HCT116 (cell line): ENCODE data around the gene SLC19A1. TPM values are rescaled to one million over a fixed set of nuclear protein-coding genes. Genes with fewer than 3 reads are reported as not detected.

Source experiments
- ATAC-seq: fragments of 200-7000 bp; cut with Tn5 transposase; 2 replicates; pipeline ENCODE4 v1.9.1; 2020; ENCODE audit warnings: mild to moderate bottlenecking, moderate library complexity
- BruUV-seq: library from RNA; stranded (reverse); fragments of 400-500 nt; replicated peaks from 2 replicates; lab custom pipeline; 2021; lab: Mats Ljungman, UMichigan
- CTCF ChIA-PET: fragments of 300-600 bp; sonication (Branson Sonifier 250); formaldehyde crosslinking; loops from one replicate; lab custom pipeline; 2021; ENCODE audit warnings: antibody characterized with exemption; lab: Charles Lee
- POLR2A ChIA-PET: fragments of 300-600, 350-600 bp; sonication (Branson Sonifier 250); formaldehyde crosslinking; loops from one replicate; lab custom pipeline; 2021; ENCODE audit warnings: antibody characterized with exemption; lab: Charles Lee
- RAD21 ChIA-PET, 2 experiments: fragments of 300-600 bp; sonication (Branson Sonifier 250); formaldehyde crosslinking; loops; one replicate each; lab custom pipeline; 2023; ENCODE audit warnings: low total read pairs in 2 of 2; ENCODE audit not compliant: uncharacterized antibody in 2 of 2, unreplicated experiment in 2 of 2, low non-redundant PET in 1 of 2; lab: Charles Lee
- DNase-seq: peaks from one replicate; pipeline ENCODE4 v3.0.0-alpha.2; 2010; ENCODE audit warnings: low read depth, low spot score
- H2AFZ ChIP-seq: fragments of 200-600 bp; shearing (Covaris generic), sonication (generic); 2 replicates; pipeline ENCODE4 v1.6.1; 2017; ENCODE audit warnings: low read depth, mixed run types, mixed read lengths, antibody characterized with exemption, low read length; ENCODE audit not compliant: poor library complexity, severe bottlenecking
- H3K27ac ChIP-seq: 2 replicates; pipeline ENCODE4 v1.5.1; 2012; ENCODE audit warnings: low read depth, low read length
- H3K27me3 ChIP-seq: fragments of 200-600 bp; sonication (generic); 2 replicates; pipeline ENCODE4 v1.6.1; 2016; ENCODE audit warnings: mixed run types, low read length, mixed read lengths; ENCODE audit not compliant: insufficient read depth
- H3K36me3 ChIP-seq, 2 experiments: fragments of 200-500 bp in 1 of 2; fragments of 200-600 bp in 1 of 2; sonication (Bioruptor generic) in 1 of 2; sonication (generic) in 1 of 2; 2 replicates each; pipeline versions ENCODE4 v1.5.1 to v1.6.1; 2014 to 2016; ENCODE audit warnings: low read length in 2 of 2, inconsistent platforms in 1 of 2, mixed read lengths in 1 of 2, mixed run types in 1 of 2; ENCODE audit not compliant: insufficient read depth in 2 of 2, control insufficient read depth in 1 of 2
- H3K4me1 ChIP-seq, 2 experiments: fragments of 200-600 bp in 1 of 2; sonication (generic) in 1 of 2; 2 replicates each; pipeline versions ENCODE4 v1.5.1 to v1.6.1; 2012 to 2017; ENCODE audit warnings: low read length in 2 of 2, inconsistent platforms in 1 of 2, mild to moderate bottlenecking in 1 of 2, mixed read lengths in 1 of 2, mixed run types in 1 of 2, moderate library complexity in 1 of 2; ENCODE audit not compliant: insufficient read depth in 2 of 2, control insufficient read depth in 1 of 2
- H3K4me2 ChIP-seq: fragments of 200-600 bp; sonication (generic); 2 replicates; pipeline ENCODE4 v1.6.1; 2017; ENCODE audit warnings: mixed run types, low read length, mixed read lengths
- H3K4me3 ChIP-seq, 2 experiments: fragments of 200-600 bp in 1 of 2; sonication (generic) in 1 of 2; replicated peaks in 1 of 2; 2 replicates each; pipeline ENCODE4 v1.5.1; 2011 to 2016; ENCODE audit warnings: low read length in 2 of 2, control low read depth in 1 of 2, low read depth in 1 of 2, mild to moderate bottlenecking in 1 of 2, mixed read lengths in 1 of 2, mixed run types in 1 of 2
- H3K79me2 ChIP-seq: fragments of 200-600 bp; sonication (generic); 2 replicates; pipeline ENCODE4 v1.6.1; 2017; ENCODE audit warnings: mild to moderate bottlenecking, mixed run types, low read length, moderate library complexity, mixed read lengths; ENCODE audit not compliant: insufficient read depth
- H3K9ac ChIP-seq: fragments of 200-600 bp; sonication (generic); 2 replicates; pipeline ENCODE4 v1.6.1; 2016; ENCODE audit warnings: low read length, mixed read lengths
- H3K9me2 ChIP-seq: fragments of 200-600 bp; sonication (generic), shearing (Covaris generic); 2 replicates; pipeline ENCODE4 v1.6.1; 2017; ENCODE audit warnings: mixed run types, mild to moderate bottlenecking, moderate library complexity; ENCODE audit not compliant: insufficient read depth
- H3K9me3 ChIP-seq, 2 experiments: fragments of 200-500 bp in 1 of 2; fragments of 200-600 bp in 1 of 2; sonication (Bioruptor generic) in 1 of 2; sonication (generic) in 1 of 2; 2 replicates each; pipeline ENCODE4 v1.6.1; 2014 to 2017; ENCODE audit warnings: low read length in 2 of 2, mixed read lengths in 2 of 2, inconsistent platforms in 1 of 2, low read depth in 1 of 2, mild to moderate bottlenecking in 1 of 2, mixed run types in 1 of 2, moderate library complexity in 1 of 2; ENCODE audit not compliant: control insufficient read depth in 1 of 2, insufficient read depth in 1 of 2
- H4K20me1 ChIP-seq: fragments of 200-600 bp; sonication (generic), shearing (Covaris generic); 2 replicates; pipeline ENCODE4 v1.6.1; 2017; ENCODE audit warnings: mixed run types, mild to moderate bottlenecking, moderate library complexity; ENCODE audit not compliant: insufficient read depth
- ATF3 ChIP-seq: IDR thresholded peaks from 2 replicates; pipeline ENCODE4 v1.6.1; 2012
- CEBPB ChIP-seq: IDR thresholded peaks from 2 replicates; pipeline ENCODE4 v1.6.1; 2012; ENCODE audit warnings: low read depth
- EGR1 ChIP-seq: IDR thresholded peaks from 2 replicates; pipeline ENCODE4 v1.6.1; 2012; ENCODE audit warnings: low read depth
- ELF1 ChIP-seq: IDR thresholded peaks from 2 replicates; pipeline ENCODE4 v1.6.1; 2012; ENCODE audit warnings: low read depth, borderline replicate concordance
- EZH2 ChIP-seq: fragments of 200-600 bp; sonication (generic); IDR thresholded peaks from 2 replicates; pipeline ENCODE4 v1.6.1; 2017; ENCODE audit warnings: antibody characterized with exemption, mixed run types
- EZH2phosphoT487 ChIP-seq: fragments of 200-600 bp; IDR thresholded peaks from 2 replicates; pipeline ENCODE4 v1.6.1; 2018; ENCODE audit warnings: antibody characterized with exemption, borderline replicate concordance
- JUND ChIP-seq: IDR thresholded peaks from 2 replicates; pipeline ENCODE4 v1.6.1; 2012
- POLR2A ChIP-seq: IDR thresholded peaks from 2 replicates; pipeline ENCODE4 v1.7.0; 2011; ENCODE audit warnings: borderline replicate concordance; ENCODE audit not compliant: insufficient read depth, insufficient read length; ENCODE audit errors: extremely low read depth
- POLR2AphosphoS5 ChIP-seq: IDR thresholded peaks from 2 replicates; pipeline ENCODE4 v1.6.1; 2011; ENCODE audit warnings: mild to moderate bottlenecking, low read depth, low read length, moderate library complexity
- RAD21 ChIP-seq: IDR thresholded peaks from 2 replicates; pipeline ENCODE4 v1.6.1; 2012; ENCODE audit warnings: low read depth, mild to moderate bottlenecking
- SIN3A ChIP-seq: IDR thresholded peaks from 2 replicates; pipeline ENCODE4 v1.6.1; 2012; ENCODE audit warnings: low read depth
- SRF ChIP-seq: IDR thresholded peaks from 2 replicates; pipeline ENCODE4 v1.6.1; 2012; ENCODE audit warnings: low read depth
- TCF7L2 ChIP-seq: IDR thresholded peaks from 2 replicates; pipeline ENCODE4 v1.7.0; 2011; ENCODE audit warnings: borderline replicate concordance, inconsistent platforms; ENCODE audit not compliant: insufficient read depth, insufficient read length; ENCODE audit errors: extremely low read depth
- YY1 ChIP-seq: IDR thresholded peaks from 2 replicates; pipeline ENCODE4 v1.6.1; 2011; ENCODE audit warnings: low read length, low read depth, moderate library complexity, mild to moderate bottlenecking; ENCODE audit not compliant: insufficient replicate concordance; ENCODE audit errors: extremely low read depth
- intact Hi-C: fragments of 100-400 bp; cut with micrococcal nuclease; formaldehyde crosslinking; loops from 2 replicates; pipeline ENCODE4 v1.10.0; 2022
- total RNA-seq: library from RNA; stranded (reverse); gene quantifications from one replicate; pipeline ENCODE4 v1.2.1, GENCODE V29; 2021; ENCODE audit not compliant: unreplicated experiment
- TF ChIP-seq, protein P1 (sequence below): IDR thresholded peaks from 2 replicates; pipeline ENCODE4 v1.6.1; 2012; ENCODE audit warnings: low read depth
- TF ChIP-seq, protein P2 (sequence below), 3 experiments: fragments of 200-600 bp in 1 of 3; sonication (generic) in 1 of 3; IDR thresholded peaks in 2 of 3; conservative IDR thresholded peaks in 1 of 3; 2 replicates each; pipeline ENCODE4 v1.5.1; 2012 to 2017; ENCODE audit warnings: low read depth in 2 of 3, low read length in 2 of 3, antibody characterized with exemption in 1 of 3, borderline replicate concordance in 1 of 3, control low read depth in 1 of 3, mild to moderate bottlenecking in 1 of 3, mixed read lengths in 1 of 3, mixed run types in 1 of 3, moderate library complexity in 1 of 3; ENCODE audit not compliant: insufficient read depth in 1 of 3

SLC19A1 gene
- total RNA-seq, 1 experiment from 2014 or later = 50.2 TPM

DNA sequence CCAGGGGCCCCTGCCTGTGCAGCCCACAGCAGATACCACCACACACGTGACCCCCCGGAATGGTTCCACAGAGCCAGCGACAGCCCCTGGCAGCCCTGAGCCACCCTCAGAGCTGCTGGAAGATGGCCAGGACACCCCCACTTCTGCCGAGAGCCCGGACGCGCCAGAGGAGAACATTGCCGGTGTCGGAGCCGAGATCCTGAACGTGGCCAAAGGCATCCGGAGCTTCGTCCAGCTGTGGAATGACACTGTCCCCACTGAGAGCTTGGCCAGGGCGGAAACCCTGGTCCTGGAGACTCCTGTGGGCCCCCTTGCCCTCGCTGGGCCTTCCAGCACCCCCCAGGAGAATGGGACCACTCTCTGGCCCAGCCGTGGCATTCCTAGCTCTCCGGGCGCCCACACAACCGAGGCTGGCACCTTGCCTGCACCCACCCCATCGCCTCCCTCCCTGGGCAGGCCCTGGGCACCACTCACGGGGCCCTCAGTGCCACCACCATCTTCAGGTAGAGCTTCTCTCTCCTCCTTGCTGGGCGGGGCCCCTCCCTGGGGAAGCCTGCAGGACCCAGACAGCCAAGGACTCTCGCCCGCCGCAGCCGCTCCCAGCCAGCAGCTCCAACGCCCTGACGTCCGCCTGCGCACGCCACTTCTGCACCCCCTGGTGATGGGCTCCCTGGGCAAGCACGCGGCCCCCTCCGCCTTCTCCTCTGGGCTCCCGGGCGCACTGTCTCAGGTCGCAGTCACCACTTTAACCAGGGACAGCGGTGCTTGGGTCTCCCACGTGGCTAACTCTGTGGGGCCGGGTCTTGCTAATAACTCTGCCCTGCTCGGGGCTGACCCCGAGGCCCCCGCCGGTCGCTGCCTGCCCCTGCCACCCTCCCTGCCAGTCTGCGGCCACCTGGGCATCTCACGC, 86.3 kb downstream of the SLC19A1 start:
- ChIA-PET POLR2A (no interaction called here), CTCF (no interaction called here), RAD21 (no interaction called here)
- peaks cover 11% of the 10 kb centered on the region; the same call in 1 of the 2 replicates for H3K79me2 ChIP-seq
- H3K27me3 ChIP-seq = no peaks in the 10 kb centered on the region
- H3K36me3 ChIP-seq = no peaks in the 10 kb centered on the region
- peaks cover 0 to 11% of the 10 kb centered on the region in 2 experiments; a peak in 1 of 4 replicates for H3K9me3 ChIP-seq
- no peaks in the 10 kb centered on the region for H3K9me2 ChIP-seq
- no peak overlapping the region for H3K4me2 ChIP-seq
- DNase-seq = no peak
- no peak for ATAC-seq
- H3K9ac ChIP-seq = no peak overlapping the region
- TF ChIP-seq SRF = no peak
- TF ChIP-seq, protein P1, sequence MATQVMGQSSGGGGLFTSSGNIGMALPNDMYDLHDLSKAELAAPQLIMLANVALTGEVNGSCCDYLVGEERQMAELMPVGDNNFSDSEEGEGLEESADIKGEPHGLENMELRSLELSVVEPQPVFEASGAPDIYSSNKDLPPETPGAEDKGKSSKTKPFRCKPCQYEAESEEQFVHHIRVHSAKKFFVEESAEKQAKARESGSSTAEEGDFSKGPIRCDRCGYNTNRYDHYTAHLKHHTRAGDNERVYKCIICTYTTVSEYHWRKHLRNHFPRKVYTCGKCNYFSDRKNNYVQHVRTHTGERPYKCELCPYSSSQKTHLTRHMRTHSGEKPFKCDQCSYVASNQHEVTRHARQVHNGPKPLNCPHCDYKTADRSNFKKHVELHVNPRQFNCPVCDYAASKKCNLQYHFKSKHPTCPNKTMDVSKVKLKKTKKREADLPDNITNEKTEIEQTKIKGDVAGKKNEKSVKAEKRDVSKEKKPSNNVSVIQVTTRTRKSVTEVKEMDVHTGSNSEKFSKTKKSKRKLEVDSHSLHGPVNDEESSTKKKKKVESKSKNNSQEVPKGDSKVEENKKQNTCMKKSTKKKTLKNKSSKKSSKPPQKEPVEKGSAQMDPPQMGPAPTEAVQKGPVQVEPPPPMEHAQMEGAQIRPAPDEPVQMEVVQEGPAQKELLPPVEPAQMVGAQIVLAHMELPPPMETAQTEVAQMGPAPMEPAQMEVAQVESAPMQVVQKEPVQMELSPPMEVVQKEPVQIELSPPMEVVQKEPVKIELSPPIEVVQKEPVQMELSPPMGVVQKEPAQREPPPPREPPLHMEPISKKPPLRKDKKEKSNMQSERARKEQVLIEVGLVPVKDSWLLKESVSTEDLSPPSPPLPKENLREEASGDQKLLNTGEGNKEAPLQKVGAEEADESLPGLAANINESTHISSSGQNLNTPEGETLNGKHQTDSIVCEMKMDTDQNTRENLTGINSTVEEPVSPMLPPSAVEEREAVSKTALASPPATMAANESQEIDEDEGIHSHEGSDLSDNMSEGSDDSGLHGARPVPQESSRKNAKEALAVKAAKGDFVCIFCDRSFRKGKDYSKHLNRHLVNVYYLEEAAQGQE = no peak
- TF ChIP-seq YY1 = no peak
- TF ChIP-seq, protein P2, sequence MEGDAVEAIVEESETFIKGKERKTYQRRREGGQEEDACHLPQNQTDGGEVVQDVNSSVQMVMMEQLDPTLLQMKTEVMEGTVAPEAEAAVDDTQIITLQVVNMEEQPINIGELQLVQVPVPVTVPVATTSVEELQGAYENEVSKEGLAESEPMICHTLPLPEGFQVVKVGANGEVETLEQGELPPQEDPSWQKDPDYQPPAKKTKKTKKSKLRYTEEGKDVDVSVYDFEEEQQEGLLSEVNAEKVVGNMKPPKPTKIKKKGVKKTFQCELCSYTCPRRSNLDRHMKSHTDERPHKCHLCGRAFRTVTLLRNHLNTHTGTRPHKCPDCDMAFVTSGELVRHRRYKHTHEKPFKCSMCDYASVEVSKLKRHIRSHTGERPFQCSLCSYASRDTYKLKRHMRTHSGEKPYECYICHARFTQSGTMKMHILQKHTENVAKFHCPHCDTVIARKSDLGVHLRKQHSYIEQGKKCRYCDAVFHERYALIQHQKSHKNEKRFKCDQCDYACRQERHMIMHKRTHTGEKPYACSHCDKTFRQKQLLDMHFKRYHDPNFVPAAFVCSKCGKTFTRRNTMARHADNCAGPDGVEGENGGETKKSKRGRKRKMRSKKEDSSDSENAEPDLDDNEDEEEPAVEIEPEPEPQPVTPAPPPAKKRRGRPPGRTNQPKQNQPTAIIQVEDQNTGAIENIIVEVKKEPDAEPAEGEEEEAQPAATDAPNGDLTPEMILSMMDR (IDR thresholded peaks at IDR 0.05 in 2 of 3, conservative IDR thresholded peaks at IDR 0.05 in 1 of 3; ENCODE audit: borderline replicate concordance in 1 of 3, insufficient read depth in 1 of 3, low read depth in 2 of 3, low read length in 2 of 3) = no peak
- no peak for TF ChIP-seq POLR2A
- no peak for TF ChIP-seq ELF1
- no peak for TF ChIP-seq POLR2AphosphoS5
- TF ChIP-seq EGR1 = no peak
- no peak for TF ChIP-seq ATF3
- no peak for TF ChIP-seq RAD21
- no peak for TF ChIP-seq EZH2
- no peak for TF ChIP-seq EZH2phosphoT487
- TF ChIP-seq JUND = no peak
- no peak for TF ChIP-seq CEBPB
- TF ChIP-seq SIN3A = no peak
- TF ChIP-seq TCF7L2 = no peak
- no peaks in the 10 kb centered on the region for H4K20me1 ChIP-seq
- intact Hi-C loops = no loop called here
- H3K4me1 ChIP-seq = peaks cover 3 to 12% of the 10 kb centered on the region in 2 experiments; a peak in 2 of 4 replicates
- no peak overlapping the region for H3K4me3 ChIP-seq
- BruUV-seq = no TSS peak
- H3K27ac ChIP-seq = no peak overlapping the region; the same call in 1 of the 2 replicates
- no peak overlapping the region for H2AFZ ChIP-seq
